Measurements from ENCODE around the gene PCCA. TPM values are rescaled to one million over a fixed set of nuclear protein-coding genes. Genes with fewer than 3 reads are reported as not detected.

PCCA gene
- total and polyA plus RNA-seq, 4 donors: 30.1 to 160 (median 76.3) TPM

DNA sequence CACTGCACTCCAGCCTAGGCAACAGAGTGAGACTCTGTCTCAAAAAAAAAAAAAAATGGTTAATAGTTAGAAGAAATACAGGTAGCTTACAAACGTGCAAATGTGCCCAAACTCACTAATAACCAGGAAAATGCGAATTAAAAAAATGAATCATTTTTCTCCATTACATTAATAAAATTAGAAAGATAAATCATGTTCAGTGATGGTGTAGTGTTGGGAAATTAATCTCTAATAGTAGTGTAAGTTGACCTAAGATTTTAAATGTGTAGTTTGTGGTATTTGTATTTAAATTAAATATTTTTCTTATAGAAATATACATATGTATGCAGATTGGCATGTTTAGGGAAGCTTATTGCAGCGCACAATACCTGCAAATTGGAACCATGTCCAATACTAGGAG is 57.6 kb downstream of the PCCA start:
- Histone ChIP-seq H3K4me1 (ENCODE audit: control insufficient read depth in 4 of 4, insufficient read depth in 4 of 4, low read length in 3 of 4) (no peaks in the 10 kb centered on the region), H3K36me3 (ENCODE audit: control insufficient read depth in 4 of 4, insufficient read depth in 3 of 4, low read depth in 1 of 4, low read length in 3 of 4) (peaks cover 4 to 15% (median 10%) of the 10 kb centered on the region in 4 donors), H3K9ac (ENCODE audit: low read depth in 1 of 2, low read length in 2 of 2) (no peak overlapping the region), H3K27ac (ENCODE audit: low read depth in 1 of 2, low read length in 2 of 2) (no peak overlapping the region), H3K9me3 (ENCODE audit: control insufficient read depth in 4 of 4, low read length in 3 of 4) (no peaks in the 10 kb centered on the region), H3K4me3 (ENCODE audit: low read depth in 1 of 3, low read length in 3 of 3) (no peak overlapping the region), H3K27me3 (ENCODE audit: control insufficient read depth in 4 of 4, insufficient read depth in 4 of 4, low read length in 3 of 4) (no peaks in the 10 kb centered on the region)
- DNase-seq (ENCODE audit: low spot score): no peak
- no peak for TF ChIP-seq HNF4A (conservative IDR thresholded peaks at IDR 0.05)
- TF ChIP-seq, protein P1, sequence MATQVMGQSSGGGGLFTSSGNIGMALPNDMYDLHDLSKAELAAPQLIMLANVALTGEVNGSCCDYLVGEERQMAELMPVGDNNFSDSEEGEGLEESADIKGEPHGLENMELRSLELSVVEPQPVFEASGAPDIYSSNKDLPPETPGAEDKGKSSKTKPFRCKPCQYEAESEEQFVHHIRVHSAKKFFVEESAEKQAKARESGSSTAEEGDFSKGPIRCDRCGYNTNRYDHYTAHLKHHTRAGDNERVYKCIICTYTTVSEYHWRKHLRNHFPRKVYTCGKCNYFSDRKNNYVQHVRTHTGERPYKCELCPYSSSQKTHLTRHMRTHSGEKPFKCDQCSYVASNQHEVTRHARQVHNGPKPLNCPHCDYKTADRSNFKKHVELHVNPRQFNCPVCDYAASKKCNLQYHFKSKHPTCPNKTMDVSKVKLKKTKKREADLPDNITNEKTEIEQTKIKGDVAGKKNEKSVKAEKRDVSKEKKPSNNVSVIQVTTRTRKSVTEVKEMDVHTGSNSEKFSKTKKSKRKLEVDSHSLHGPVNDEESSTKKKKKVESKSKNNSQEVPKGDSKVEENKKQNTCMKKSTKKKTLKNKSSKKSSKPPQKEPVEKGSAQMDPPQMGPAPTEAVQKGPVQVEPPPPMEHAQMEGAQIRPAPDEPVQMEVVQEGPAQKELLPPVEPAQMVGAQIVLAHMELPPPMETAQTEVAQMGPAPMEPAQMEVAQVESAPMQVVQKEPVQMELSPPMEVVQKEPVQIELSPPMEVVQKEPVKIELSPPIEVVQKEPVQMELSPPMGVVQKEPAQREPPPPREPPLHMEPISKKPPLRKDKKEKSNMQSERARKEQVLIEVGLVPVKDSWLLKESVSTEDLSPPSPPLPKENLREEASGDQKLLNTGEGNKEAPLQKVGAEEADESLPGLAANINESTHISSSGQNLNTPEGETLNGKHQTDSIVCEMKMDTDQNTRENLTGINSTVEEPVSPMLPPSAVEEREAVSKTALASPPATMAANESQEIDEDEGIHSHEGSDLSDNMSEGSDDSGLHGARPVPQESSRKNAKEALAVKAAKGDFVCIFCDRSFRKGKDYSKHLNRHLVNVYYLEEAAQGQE (IDR thresholded peaks at IDR 0.05): no peak
- TF ChIP-seq, protein P2, sequence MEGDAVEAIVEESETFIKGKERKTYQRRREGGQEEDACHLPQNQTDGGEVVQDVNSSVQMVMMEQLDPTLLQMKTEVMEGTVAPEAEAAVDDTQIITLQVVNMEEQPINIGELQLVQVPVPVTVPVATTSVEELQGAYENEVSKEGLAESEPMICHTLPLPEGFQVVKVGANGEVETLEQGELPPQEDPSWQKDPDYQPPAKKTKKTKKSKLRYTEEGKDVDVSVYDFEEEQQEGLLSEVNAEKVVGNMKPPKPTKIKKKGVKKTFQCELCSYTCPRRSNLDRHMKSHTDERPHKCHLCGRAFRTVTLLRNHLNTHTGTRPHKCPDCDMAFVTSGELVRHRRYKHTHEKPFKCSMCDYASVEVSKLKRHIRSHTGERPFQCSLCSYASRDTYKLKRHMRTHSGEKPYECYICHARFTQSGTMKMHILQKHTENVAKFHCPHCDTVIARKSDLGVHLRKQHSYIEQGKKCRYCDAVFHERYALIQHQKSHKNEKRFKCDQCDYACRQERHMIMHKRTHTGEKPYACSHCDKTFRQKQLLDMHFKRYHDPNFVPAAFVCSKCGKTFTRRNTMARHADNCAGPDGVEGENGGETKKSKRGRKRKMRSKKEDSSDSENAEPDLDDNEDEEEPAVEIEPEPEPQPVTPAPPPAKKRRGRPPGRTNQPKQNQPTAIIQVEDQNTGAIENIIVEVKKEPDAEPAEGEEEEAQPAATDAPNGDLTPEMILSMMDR (IDR thresholded peaks at IDR 0.05; ENCODE audit: low read depth, low read length, missing input control): no peak
- no peak for TF ChIP-seq RXRA (IDR thresholded peaks at IDR 0.05)
- TF ChIP-seq FOXA2 (IDR thresholded peaks at IDR 0.05): no peak
- no peak for TF ChIP-seq GABPA (IDR thresholded peaks at IDR 0.05 in 1 of 2, conservative IDR thresholded peaks at IDR 0.05 in 1 of 2)
- no peak for TF ChIP-seq YY1 (IDR thresholded peaks at IDR 0.05)
- TF ChIP-seq EGR1 (IDR thresholded peaks at IDR 0.05; ENCODE audit: low read depth in 2 of 2): no peak
- TF ChIP-seq, protein P3, sequence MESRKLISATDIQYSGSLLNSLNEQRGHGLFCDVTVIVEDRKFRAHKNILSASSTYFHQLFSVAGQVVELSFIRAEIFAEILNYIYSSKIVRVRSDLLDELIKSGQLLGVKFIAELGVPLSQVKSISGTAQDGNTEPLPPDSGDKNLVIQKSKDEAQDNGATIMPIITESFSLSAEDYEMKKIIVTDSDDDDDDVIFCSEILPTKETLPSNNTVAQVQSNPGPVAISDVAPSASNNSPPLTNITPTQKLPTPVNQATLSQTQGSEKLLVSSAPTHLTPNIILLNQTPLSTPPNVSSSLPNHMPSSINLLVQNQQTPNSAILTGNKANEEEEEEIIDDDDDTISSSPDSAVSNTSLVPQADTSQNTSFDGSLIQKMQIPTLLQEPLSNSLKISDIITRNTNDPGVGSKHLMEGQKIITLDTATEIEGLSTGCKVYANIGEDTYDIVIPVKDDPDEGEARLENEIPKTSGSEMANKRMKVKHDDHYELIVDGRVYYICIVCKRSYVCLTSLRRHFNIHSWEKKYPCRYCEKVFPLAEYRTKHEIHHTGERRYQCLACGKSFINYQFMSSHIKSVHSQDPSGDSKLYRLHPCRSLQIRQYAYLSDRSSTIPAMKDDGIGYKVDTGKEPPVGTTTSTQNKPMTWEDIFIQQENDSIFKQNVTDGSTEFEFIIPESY (IDR thresholded peaks at IDR 0.05): no peak
- no peak for TF ChIP-seq NR2F2 (IDR thresholded peaks at IDR 0.05)
- TF ChIP-seq HNF4G (IDR thresholded peaks at IDR 0.05): no peak
- no peak for TF ChIP-seq JUND (IDR thresholded peaks at IDR 0.05)
- no peak for TF ChIP-seq RAD21 (IDR thresholded peaks at IDR 0.05)
- TF ChIP-seq, protein P4, sequence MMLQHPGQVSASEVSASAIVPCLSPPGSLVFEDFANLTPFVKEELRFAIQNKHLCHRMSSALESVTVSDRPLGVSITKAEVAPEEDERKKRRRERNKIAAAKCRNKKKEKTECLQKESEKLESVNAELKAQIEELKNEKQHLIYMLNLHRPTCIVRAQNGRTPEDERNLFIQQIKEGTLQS (IDR thresholded peaks at IDR 0.05): no peak
- no peak for TF ChIP-seq FOXA1 (IDR thresholded peaks at IDR 0.05)
- WGBS: over 99% methylated on average over 3 of the region's 3 CpGs

DNA sequence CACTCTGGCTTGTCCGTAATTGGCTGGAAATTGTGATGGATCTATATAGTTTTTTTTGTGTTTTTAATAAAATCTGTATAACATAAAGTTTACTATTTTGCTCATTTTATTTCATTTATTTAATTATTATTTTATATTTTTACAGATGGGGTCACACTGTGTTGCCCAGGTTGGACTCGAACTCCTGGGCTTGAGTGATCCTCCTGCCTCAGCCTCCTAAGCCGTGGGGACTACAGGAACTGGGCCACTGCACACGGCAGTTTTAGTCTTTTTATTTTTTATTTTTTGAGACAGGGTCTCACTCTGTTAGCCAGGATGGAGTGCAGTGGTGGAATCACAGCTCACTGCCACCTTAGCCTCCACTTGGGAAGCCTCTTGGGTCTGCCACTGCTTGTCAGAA is 58.9 kb downstream of the PCCA start:
- no peak for TF ChIP-seq HNF4A (conservative IDR thresholded peaks at IDR 0.05)
- TF ChIP-seq FOXA1 (IDR thresholded peaks at IDR 0.05): no peak
- no peak overlapping the region for H3K27ac ChIP-seq (ENCODE audit: low read depth in 1 of 2, low read length in 2 of 2)
- no peak overlapping the region for H3K9ac ChIP-seq (ENCODE audit: low read depth in 1 of 2, low read length in 2 of 2)
- H3K36me3 ChIP-seq (ENCODE audit: control insufficient read depth in 4 of 4, insufficient read depth in 3 of 4, low read depth in 1 of 4, low read length in 3 of 4): peaks cover 4 to 14% (median 10%) of the 10 kb centered on the region in 4 donors
- H3K4me3 ChIP-seq (ENCODE audit: low read depth in 1 of 3, low read length in 3 of 3): no peak overlapping the region
- no peaks in the 10 kb centered on the region for H3K27me3 ChIP-seq (ENCODE audit: control insufficient read depth in 4 of 4, insufficient read depth in 4 of 4, low read length in 3 of 4)
- no peaks in the 10 kb centered on the region for H3K4me1 ChIP-seq (ENCODE audit: control insufficient read depth in 4 of 4, insufficient read depth in 4 of 4, low read length in 3 of 4)
- no peak for DNase-seq (ENCODE audit: low spot score)
- WGBS: 97% methylated on average over 4 of the region's 4 CpGs
- H3K9me3 ChIP-seq (ENCODE audit: control insufficient read depth in 4 of 4, low read length in 3 of 4): no peaks in the 10 kb centered on the region

Data from liver (tissue), 9 donors.